Chondrocyte (in vitro differentiated cells): Measurements from ENCODE around the gene NCOA1. TPM values are rescaled to one million over a fixed set of nuclear protein-coding genes. Genes with fewer than 3 reads are reported as not detected.

Experiments
- DNase-seq: peaks from one replicate; pipeline ENCODE4 v3.0.0; 2021; ENCODE audit warnings: mixed read lengths, low spot score
- H3K27ac Mint-ChIP-seq: one replicate; pipeline ENCODE4 v1.8.0; 2021; ENCODE audit warnings: mild to moderate bottlenecking, moderate library complexity, mixed read lengths; ENCODE audit not compliant: unreplicated experiment
- H3K27me3 Mint-ChIP-seq: 2 replicates; pipeline ENCODE4 v1.8.0; 2021; ENCODE audit warnings: low read depth, mixed read lengths
- H3K36me3 Mint-ChIP-seq: 2 replicates; pipeline ENCODE4 v1.8.0; 2021; ENCODE audit warnings: low read depth, mixed read lengths
- H3K4me1 Mint-ChIP-seq: 2 replicates; pipeline ENCODE4 v1.8.0; 2021; ENCODE audit warnings: low read depth, mild to moderate bottlenecking, mixed read lengths
- H3K4me3 Mint-ChIP-seq: one replicate; pipeline ENCODE4 v1.8.0; 2021; ENCODE audit warnings: mild to moderate bottlenecking, moderate library complexity, mixed read lengths; ENCODE audit not compliant: unreplicated experiment
- H3K9me3 Mint-ChIP-seq: 2 replicates; pipeline ENCODE4 v1.8.0; 2021; ENCODE audit warnings: low read depth, mixed read lengths
- total RNA-seq: library from RNA; stranded (reverse); gene quantifications from 3 replicates; pipeline ENCODE4 v1.2.1, GENCODE V29; 2021
- TF ChIP-seq, protein P1 (sequence below): fragments of 200-600 bp; sonication (generic); IDR thresholded peaks from 2 replicates; pipeline ENCODE4 v1.5.0; 2021; ENCODE audit warnings: antibody characterized with exemption, mild to moderate bottlenecking, moderate library complexity

NCOA1 gene
- total RNA-seq, 1 donor from 2014 or later = 20.3 TPM

DNA sequence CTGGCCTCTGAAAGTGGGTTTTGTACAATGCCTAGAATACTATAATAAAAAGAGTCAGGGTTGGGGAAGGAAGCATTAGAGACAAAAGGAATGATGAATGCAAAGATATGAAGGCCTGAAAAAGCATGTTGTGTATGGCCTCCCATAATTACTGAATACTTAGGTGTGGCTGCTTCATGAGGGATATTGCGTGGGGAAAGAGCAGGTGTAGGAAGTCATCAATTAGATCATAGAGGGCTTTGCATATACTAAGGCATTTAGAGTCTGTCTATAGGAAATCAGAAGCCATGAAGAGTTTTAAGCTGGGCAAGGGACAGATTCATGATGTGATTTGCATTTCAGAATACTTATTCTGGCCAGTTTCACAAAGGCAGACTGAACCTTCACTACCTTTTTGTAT, 48.2 kb downstream of the NCOA1 start:
- Mint-ChIP-seq H3K36me3 (peaks cover 9% of the 10 kb centered on the region), H3K4me3 (no peak overlapping the region), H3K9me3 (peaks cover 37% of the 10 kb centered on the region), H3K4me1 (peaks cover 2% of the 10 kb centered on the region), H3K27ac (no peak overlapping the region), H3K27me3 (no peaks in the 10 kb centered on the region)
- DNase-seq = no peak
- TF ChIP-seq, protein P1, sequence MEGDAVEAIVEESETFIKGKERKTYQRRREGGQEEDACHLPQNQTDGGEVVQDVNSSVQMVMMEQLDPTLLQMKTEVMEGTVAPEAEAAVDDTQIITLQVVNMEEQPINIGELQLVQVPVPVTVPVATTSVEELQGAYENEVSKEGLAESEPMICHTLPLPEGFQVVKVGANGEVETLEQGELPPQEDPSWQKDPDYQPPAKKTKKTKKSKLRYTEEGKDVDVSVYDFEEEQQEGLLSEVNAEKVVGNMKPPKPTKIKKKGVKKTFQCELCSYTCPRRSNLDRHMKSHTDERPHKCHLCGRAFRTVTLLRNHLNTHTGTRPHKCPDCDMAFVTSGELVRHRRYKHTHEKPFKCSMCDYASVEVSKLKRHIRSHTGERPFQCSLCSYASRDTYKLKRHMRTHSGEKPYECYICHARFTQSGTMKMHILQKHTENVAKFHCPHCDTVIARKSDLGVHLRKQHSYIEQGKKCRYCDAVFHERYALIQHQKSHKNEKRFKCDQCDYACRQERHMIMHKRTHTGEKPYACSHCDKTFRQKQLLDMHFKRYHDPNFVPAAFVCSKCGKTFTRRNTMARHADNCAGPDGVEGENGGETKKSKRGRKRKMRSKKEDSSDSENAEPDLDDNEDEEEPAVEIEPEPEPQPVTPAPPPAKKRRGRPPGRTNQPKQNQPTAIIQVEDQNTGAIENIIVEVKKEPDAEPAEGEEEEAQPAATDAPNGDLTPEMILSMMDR = no peak

- DNase-seq = no peak
- peaks cover 41% of the 10 kb centered on the region for H3K9me3 Mint-ChIP-seq
- no peaks in the 10 kb centered on the region for H3K27me3 Mint-ChIP-seq
- H3K4me1 Mint-ChIP-seq = peaks cover 2% of the 10 kb centered on the region
- TF ChIP-seq, protein P1 = no peak
- H3K4me3 Mint-ChIP-seq = no peak overlapping the region
- H3K27ac Mint-ChIP-seq = no peak overlapping the region
- peaks cover 9% of the 10 kb centered on the region for H3K36me3 Mint-ChIP-seq
Observed at GRCh38 chr2:24540011-24540477, 49.0 kb downstream of the NCOA1 start.

DNA sequence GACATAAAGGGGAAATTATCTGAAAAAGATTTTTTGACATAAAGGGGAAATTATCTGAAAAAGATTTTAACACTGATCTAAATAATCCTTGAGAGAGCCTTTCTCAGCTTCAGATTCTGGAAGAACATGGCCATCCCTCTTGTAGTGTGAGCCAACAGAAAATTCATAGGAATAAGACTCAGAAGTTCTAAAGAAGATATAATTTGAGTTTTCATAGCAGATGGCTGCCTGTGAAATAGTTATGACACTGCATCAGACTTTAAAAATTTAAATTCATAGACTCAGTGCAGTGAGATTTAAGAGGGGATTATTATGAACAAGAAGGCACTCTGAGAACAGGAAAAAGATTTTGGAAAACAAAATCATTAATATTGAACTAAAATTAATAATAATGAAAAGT, 50.6 kb downstream of the NCOA1 start:
- TF ChIP-seq, protein P1 = no peak
- Mint-ChIP-seq H3K27ac (no peak overlapping the region), H3K4me1 (peaks cover 2% of the 10 kb centered on the region), H3K4me3 (no peak overlapping the region), H3K36me3 (peaks cover 8% of the 10 kb centered on the region), H3K9me3 (peaks cover 35% of the 10 kb centered on the region), H3K27me3 (no peaks in the 10 kb centered on the region)
- DNase-seq = no peak

GRCh38 chr2:24542269-24542872, 51.3 kb downstream of the NCOA1 start:
- H3K4me1 Mint-ChIP-seq = peaks cover 2% of the 10 kb centered on the region
- TF ChIP-seq, protein P1 = no peak

GRCh38 chr2:24543252-24543651, 52.2 kb downstream of the NCOA1 start:
- DNase-seq = no peak
- Mint-ChIP-seq H3K27ac (no peak overlapping the region), H3K36me3 (peaks cover 6% of the 10 kb centered on the region), H3K4me1 (peaks cover 2% of the 10 kb centered on the region), H3K4me3 (no peak overlapping the region), H3K9me3 (peaks cover 35% of the 10 kb centered on the region), H3K27me3 (no peaks in the 10 kb centered on the region)
- TF ChIP-seq, protein P1 = peak; percentile 28

More at GRCh38 chr2:24542269-24542872, 51.3 kb downstream of the NCOA1 start:
- Mint-ChIP-seq H3K27me3 (no peaks in the 10 kb centered on the region), H3K27ac (no peak overlapping the region), H3K4me3 (no peak overlapping the region), H3K36me3 (peaks cover 6% of the 10 kb centered on the region), H3K9me3 (peaks cover 35% of the 10 kb centered on the region)
- no peak for DNase-seq
